Hepatocyte (in vitro differentiated cells): ENCODE data around the gene PTPN11. TPM values are rescaled to one million over a fixed set of nuclear protein-coding genes. Genes with fewer than 3 reads are reported as not detected.
"Not testable (repeated sequence)": the region's sequence is repeated elsewhere in the genome, so short reads cannot be mapped to it uniquely, and the experiment has no call there.

Source experiments
- DNase-seq: peaks from one replicate; pipeline ENCODE4 v3.0.0-alpha.2; 2016; ENCODE audit warnings: low spot score
- H2AFZ ChIP-seq: fragments of 200-600 bp; sonication (generic); 2 replicates; pipeline ENCODE4 v1.6.0; 2016; ENCODE audit warnings: antibody characterized with exemption, mild to moderate bottlenecking
- H3K27ac ChIP-seq: fragments of 200-600 bp; sonication (generic); 2 replicates; pipeline ENCODE4 v1.5.1; 2016; ENCODE audit warnings: mild to moderate bottlenecking
- H3K27me3 ChIP-seq: fragments of 200-600 bp; sonication (generic); 2 replicates; pipeline ENCODE4 v1.6.1; 2016
- H3K36me3 ChIP-seq: fragments of 200-600 bp; sonication (generic); replicated peaks from 2 replicates; pipeline ENCODE4 v1.5.1; 2016; ENCODE audit warnings: low read depth; ENCODE audit not compliant: insufficient read depth
- H3K4me1 ChIP-seq: fragments of 200-600 bp; sonication (generic); 2 replicates; pipeline ENCODE4 v1.5.1; 2016; ENCODE audit warnings: mild to moderate bottlenecking, moderate library complexity; ENCODE audit not compliant: insufficient read depth
- H3K4me2 ChIP-seq: fragments of 200-600 bp; sonication (generic); 2 replicates; pipeline ENCODE4 v1.6.0; 2016
- H3K4me3 ChIP-seq: fragments of 200-600 bp; sonication (generic); 2 replicates; pipeline ENCODE4 v1.5.1; 2016; ENCODE audit warnings: mild to moderate bottlenecking
- H3K79me2 ChIP-seq: fragments of 200-600 bp; sonication (generic); 2 replicates; pipeline ENCODE4 v1.6.0; 2017; ENCODE audit warnings: mild to moderate bottlenecking
- H3K9me2 ChIP-seq: fragments of 200-600 bp; sonication (generic); replicated peaks from 2 replicates; pipeline ENCODE4 v1.6.0; 2017; ENCODE audit warnings: mild to moderate bottlenecking; ENCODE audit not compliant: insufficient read depth
- H3K9me3 ChIP-seq: fragments of 200-600 bp; sonication (generic); 2 replicates; pipeline ENCODE4 v1.5.1; 2016; ENCODE audit warnings: low read depth, mild to moderate bottlenecking
- H4K20me1 ChIP-seq: fragments of 200-600 bp; sonication (generic); 2 replicates; pipeline ENCODE4 v1.6.0; 2016; ENCODE audit warnings: mild to moderate bottlenecking; ENCODE audit not compliant: insufficient read depth, poor library complexity, severe bottlenecking
- EZH2 ChIP-seq: fragments of 200-600 bp; sonication (generic); IDR thresholded peaks from 2 replicates; pipeline ENCODE4 v1.6.1; 2016; ENCODE audit warnings: antibody characterized with exemption, mild to moderate bottlenecking, borderline replicate concordance
- EZH2phosphoT487 ChIP-seq: fragments of 200-600 bp; sonication (generic); IDR thresholded peaks from one replicate; pipeline ENCODE4 v1.6.1; 2018; ENCODE audit warnings: antibody characterized with exemption, mild to moderate bottlenecking, low read depth, moderate library complexity; ENCODE audit not compliant: unreplicated experiment, severe bottlenecking
- WGBS: methylation state at CpG from one replicate; pipeline ENCODE4 v1.1.6; 2016; ENCODE audit warnings: low lambda C conversion rate; ENCODE audit errors: missing lambda C conversion rate; 5-methylcytosine and 5-hydroxymethylcytosine counted together
- polyA plus RNA-seq: library from polyadenylated mRNA; unstranded; fragments of >200 nt; fragmentation: Nextera tagmentation; extraction: Ambion mirVana; gene quantifications from 2 replicates; pipeline ENCODE4 v1.2.1, GENCODE V29; 2016
- total RNA-seq: library from RNA; depleted of rRNA; stranded (reverse); fragments of >200 nt; gene quantifications from 2 replicates; pipeline ENCODE4 v1.2.3, GENCODE V29; 2014
- TF ChIP-seq, protein P1 (sequence below): fragments of 200-600 bp; sonication (generic); IDR thresholded peaks from 2 replicates; pipeline ENCODE4 v1.5.1; 2016; ENCODE audit warnings: antibody characterized with exemption, mild to moderate bottlenecking; ENCODE audit not compliant: poor library complexity

PTPN11 gene
- total and polyA plus RNA-seq, 2 experiments from 2014 or later: 66.6 to 102 TPM

DNA sequence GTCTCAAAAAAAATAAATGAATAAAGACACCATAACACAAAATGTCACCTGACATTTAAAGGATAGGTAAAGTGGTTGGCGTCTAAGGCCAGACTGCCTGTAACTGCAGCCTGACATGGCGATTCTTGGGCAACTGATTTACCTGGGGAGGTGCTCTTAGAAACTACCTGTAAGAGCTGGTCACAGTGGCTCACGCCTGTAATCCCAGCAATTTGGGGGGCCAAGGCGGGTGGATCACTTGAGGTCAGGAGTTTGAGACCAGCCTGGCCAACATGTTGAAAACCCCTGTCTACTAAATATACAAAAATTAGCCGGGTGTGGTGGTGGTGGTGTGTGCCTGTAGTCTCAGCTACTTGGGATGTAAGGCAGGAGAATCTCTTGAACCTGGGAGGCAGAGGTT lies 17.7 kb upstream of the PTPN11 start:
- TF ChIP-seq EZH2phosphoT487 (no peak), EZH2 (no peak)
- TF ChIP-seq, protein P1, sequence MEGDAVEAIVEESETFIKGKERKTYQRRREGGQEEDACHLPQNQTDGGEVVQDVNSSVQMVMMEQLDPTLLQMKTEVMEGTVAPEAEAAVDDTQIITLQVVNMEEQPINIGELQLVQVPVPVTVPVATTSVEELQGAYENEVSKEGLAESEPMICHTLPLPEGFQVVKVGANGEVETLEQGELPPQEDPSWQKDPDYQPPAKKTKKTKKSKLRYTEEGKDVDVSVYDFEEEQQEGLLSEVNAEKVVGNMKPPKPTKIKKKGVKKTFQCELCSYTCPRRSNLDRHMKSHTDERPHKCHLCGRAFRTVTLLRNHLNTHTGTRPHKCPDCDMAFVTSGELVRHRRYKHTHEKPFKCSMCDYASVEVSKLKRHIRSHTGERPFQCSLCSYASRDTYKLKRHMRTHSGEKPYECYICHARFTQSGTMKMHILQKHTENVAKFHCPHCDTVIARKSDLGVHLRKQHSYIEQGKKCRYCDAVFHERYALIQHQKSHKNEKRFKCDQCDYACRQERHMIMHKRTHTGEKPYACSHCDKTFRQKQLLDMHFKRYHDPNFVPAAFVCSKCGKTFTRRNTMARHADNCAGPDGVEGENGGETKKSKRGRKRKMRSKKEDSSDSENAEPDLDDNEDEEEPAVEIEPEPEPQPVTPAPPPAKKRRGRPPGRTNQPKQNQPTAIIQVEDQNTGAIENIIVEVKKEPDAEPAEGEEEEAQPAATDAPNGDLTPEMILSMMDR: no peak
- no peaks in the 10 kb centered on the region for H3K9me3 ChIP-seq
- peaks cover under 1% of the 10 kb centered on the region for H3K79me2 ChIP-seq
- H3K4me3 ChIP-seq: no peak overlapping the region
- H3K27ac ChIP-seq: no peak overlapping the region
- no peaks in the 10 kb centered on the region for H3K4me1 ChIP-seq
- 83% methylated on average over 5 of the region's 5 CpGs for WGBS
- no peak overlapping the region for H2AFZ ChIP-seq
- no peak overlapping the region for H3K4me2 ChIP-seq
- no peaks in the 10 kb centered on the region for H3K36me3 ChIP-seq
- no peaks in the 10 kb centered on the region for H3K27me3 ChIP-seq
- no peaks in the 10 kb centered on the region for H3K9me2 ChIP-seq
- DNase-seq: no peak
- no peaks in the 10 kb centered on the region for H4K20me1 ChIP-seq

DNA sequence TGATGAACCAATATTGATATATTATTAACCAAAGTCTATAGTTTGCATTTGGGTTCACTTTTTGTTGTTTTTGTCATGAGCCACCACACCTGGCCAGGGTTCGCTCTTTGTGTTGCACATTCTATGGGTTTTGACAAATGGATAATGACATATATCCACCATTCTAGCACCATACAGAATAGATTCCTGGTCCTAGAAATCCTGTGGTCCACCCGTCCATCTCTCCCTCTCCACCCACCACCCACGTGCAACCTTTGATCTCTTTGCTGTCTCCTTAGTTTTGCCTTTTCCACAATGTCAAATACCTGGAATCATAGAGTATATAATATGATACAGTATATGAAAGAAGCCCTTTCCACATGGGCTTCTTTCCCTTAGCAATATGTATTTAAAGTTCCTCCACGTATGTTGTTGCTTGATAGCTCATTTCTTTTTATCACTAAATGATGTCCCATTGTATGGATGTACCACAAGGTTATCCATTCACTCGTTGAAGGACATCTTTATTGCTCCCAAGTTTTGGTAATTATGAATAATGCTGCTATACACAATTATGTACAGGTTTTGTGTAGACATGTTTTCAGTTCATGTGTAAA lies 16.7 kb upstream of the PTPN11 start:
- 79% methylated on average over 5 of the region's 5 CpGs for WGBS
- DNase-seq: no peak
- Histone ChIP-seq H3K27me3 (no peaks in the 10 kb centered on the region), H3K27ac (no peak overlapping the region), H4K20me1 (peaks cover 2% of the 10 kb centered on the region), H3K36me3 (peaks cover 4% of the 10 kb centered on the region), H3K4me2 (no peak overlapping the region), H3K79me2 (peaks cover 4% of the 10 kb centered on the region), H3K4me3 (no peak overlapping the region), H3K4me1 (peaks cover 1% of the 10 kb centered on the region), H2AFZ (no peak overlapping the region), H3K9me2 (no peaks in the 10 kb centered on the region), H3K9me3 (no peaks in the 10 kb centered on the region)
- TF ChIP-seq EZH2phosphoT487: no peak
- TF ChIP-seq, protein P1: no peak
- TF ChIP-seq EZH2: no peak

DNA sequence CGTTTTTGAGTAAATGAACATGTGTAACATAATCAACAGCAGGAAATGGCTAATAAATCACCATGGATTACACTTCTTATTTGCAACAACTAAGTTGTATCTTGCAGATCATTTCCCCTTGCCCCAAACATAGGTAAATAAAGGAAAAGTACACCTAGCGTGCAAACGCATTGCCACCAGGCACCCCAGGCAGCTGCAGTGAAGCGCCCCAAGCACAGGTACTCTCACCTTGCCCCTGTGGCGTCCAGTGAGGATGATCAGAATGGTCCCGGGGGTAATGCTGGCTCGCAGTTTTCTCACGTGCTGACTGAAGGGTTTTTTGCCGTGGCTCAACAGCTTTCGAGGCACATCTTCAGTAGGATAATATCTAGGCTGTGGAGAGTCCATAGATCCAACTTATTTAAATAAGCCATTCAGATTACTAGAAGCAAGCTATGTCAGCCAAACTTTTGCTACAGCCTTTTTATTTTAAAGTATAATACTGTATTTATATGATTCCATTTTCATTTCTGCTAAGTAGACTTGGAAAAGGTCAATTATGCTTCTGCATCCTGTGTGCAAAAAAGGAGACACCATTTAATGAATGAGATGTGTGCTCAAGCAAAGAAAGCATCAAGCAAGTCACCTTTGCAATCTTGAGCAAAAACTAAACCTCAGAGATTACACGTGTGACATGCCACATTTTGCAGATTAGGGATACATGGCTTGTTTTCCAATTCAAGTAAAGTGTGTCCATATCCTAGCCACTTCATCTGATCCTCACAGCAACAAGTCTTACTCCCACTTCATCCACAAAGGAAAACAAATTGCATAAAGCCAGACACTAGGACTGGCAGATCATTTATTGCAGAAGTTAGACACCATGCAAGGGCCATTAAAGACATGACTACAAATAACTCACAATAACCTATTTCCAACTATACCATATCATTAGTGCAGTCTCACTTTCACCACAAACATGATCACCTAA lies 11.9 kb upstream of the PTPN11 start:
- Histone ChIP-seq H3K4me1 (peaks cover 13% of the 10 kb centered on the region), H3K9me3 (no peaks in the 10 kb centered on the region), H2AFZ (no peak overlapping the region), H3K4me3 (no peak overlapping the region), H3K9me2 (no peaks in the 10 kb centered on the region), H3K4me2 (peak overlapping the region; percentile 84), H3K79me2 (peaks cover 22% of the 10 kb centered on the region), H3K36me3 (peaks cover 4% of the 10 kb centered on the region), H3K27ac (no peak overlapping the region), H4K20me1 (peaks cover 15% of the 10 kb centered on the region), H3K27me3 (no peaks in the 10 kb centered on the region)
- TF ChIP-seq, protein P1: no peak
- no peak for TF ChIP-seq EZH2
- no peak for TF ChIP-seq EZH2phosphoT487
- DNase-seq: no peak
- WGBS: 91% methylated on average over 11 of the region's 11 CpGs

DNA sequence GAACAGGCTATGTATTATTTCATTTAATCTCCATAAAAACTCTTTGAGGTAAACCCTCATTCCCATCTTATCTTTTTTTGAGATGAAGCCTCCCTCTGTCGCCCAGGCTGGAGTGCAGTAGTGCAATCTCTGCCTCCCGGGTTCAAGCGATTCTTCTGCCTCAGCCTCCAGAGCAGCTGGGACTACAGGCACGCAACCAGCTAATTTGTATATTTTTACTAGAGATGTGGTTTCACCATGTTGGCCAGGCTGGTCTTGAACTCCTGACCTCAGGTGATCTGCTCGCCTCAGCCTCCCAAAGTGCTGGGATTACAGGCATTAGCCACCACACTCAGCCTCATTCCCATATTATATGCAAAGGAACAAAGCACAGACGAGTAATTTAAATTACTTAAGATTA lies 11.1 kb upstream of the PTPN11 start:
- Histone ChIP-seq H3K27ac (peak overlapping the region; percentile 12), H3K4me3 (peak overlapping the region; percentile 15)
- 77% methylated on average over 6 of the region's 6 CpGs for WGBS

More for the DNA sequence above, 11.1 kb upstream of the PTPN11 start:
- peaks cover 22% of the 10 kb centered on the region for H3K79me2 ChIP-seq
- not testable (repeated sequence) for H3K36me3 ChIP-seq, H2AFZ ChIP-seq, H3K9me3 ChIP-seq, DNase-seq, H3K9me2 ChIP-seq, H3K27me3 ChIP-seq
- peaks cover 13% of the 10 kb centered on the region for H3K4me1 ChIP-seq
- H3K4me2 ChIP-seq: peak overlapping the region; percentile 84
- peaks cover 15% of the 10 kb centered on the region for H4K20me1 ChIP-seq
